BLaER1 treated with 17β-estradiol and CSF1 and Interleukin-3, amounts not matched to agents 10 nM and 100 nM (cell line): ENCODE data around the gene TNIP1.

ENCODE experiments used
- H3K27ac ChIP-seq, 11 experiments: shearing (Covaris generic); formaldehyde crosslinking; 2 replicates each; pipeline ENCODE4 v1.8.1; 2022
- H3K27me3 ChIP-seq, 11 experiments: shearing (Covaris generic); formaldehyde crosslinking; 2 replicates each; pipeline ENCODE4 v1.8.1; 2022
- H3K36me3 ChIP-seq, 11 experiments: shearing (Covaris generic); formaldehyde crosslinking; 2 replicates each; pipeline ENCODE4 v1.8.1; 2022
- H3K4me1 ChIP-seq, 10 experiments: shearing (Covaris generic); formaldehyde crosslinking; 2 replicates each; pipeline ENCODE4 v1.8.1; 2022
- H3K4me2 ChIP-seq, 11 experiments: shearing (Covaris generic); formaldehyde crosslinking; 2 replicates each; pipeline ENCODE4 v1.8.1; 2022
- H3K4me3 ChIP-seq, 10 experiments: shearing (Covaris generic); formaldehyde crosslinking; 2 replicates each; pipeline ENCODE4 v1.8.1; 2022
- H3K9ac ChIP-seq, 11 experiments: shearing (Covaris generic); formaldehyde crosslinking; 2 replicates each; pipeline ENCODE4 v1.8.1; 2022
- H3K9me3 ChIP-seq, 11 experiments: shearing (Covaris generic); formaldehyde crosslinking; replicated peaks in 1 of 11; 2 replicates each; pipeline ENCODE4 v1.8.1; 2022
- H4K20me1 ChIP-seq, 11 experiments: shearing (Covaris generic); formaldehyde crosslinking; 2 replicates each; pipeline ENCODE4 v1.8.1; 2022
- Cebpa-rat ChIP-seq, 11 experiments: shearing (Covaris generic); IDR thresholded peaks; 2 replicates each; pipeline ENCODE4 v1.8.1; 2022

TNIP1 gene

DNA sequence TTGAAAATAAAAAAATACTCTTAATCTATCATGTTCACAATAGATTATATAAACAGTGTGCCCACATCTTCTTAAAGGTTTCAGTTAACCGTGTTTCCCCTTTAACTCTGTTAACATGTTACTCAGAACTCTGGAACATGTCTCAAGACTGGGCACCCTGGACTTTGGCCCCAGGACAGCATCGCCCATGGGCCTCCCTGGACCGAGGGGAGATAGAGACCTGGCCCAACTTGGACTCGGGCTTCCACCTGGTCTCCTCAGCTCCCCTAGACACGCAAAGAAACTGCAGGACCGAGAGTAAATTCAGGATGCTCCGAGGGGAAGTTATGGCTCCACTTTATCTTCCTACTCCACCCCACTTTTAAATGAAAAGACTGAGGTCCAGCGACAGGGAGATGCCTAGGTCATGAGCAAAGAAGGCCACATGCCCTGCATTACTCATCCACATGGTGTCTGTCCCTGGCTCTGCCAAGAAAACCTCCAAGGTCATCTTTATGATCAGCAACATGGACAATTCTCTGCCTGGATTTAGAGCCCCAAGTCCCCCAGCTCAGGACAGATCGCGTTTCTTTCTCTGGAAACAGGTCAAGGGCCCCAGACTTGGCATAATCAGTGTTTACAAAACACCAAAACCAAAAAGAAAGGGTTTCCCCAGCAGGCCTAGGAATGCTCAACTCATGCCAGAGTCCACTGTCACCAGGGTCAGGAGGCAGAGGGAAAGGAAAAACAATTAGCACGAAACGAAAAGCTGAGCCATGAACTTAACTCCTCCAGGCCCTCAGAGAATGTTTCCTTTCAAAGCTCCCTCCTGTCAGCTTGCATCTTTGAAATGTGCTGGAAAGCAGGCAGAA lies 43.0 kb downstream of the TNIP1 start:
- Histone ChIP-seq H3K4me1 (peaks cover 0 to 4% (median 0%) of the 10 kb centered on the region in 10 experiments; a peak in 1 of 20 replicates), H4K20me1 (peaks cover 0 to 97% (median 6%) of the 10 kb centered on the region in 11 experiments; a peak in 9 of 22 replicates), H3K36me3 (peaks cover 98 to 100% (median 99%) of the 10 kb centered on the region in 11 experiments), H3K9ac (no peak overlapping the region), H3K27ac (no peak overlapping the region; a peak in 1 of 22 replicates), H3K9me3 (no peaks in the 10 kb centered on the region), H3K4me2 (no peak overlapping the region), H3K4me3 (no peak overlapping the region), H3K27me3 (no peaks in the 10 kb centered on the region)
- TF ChIP-seq Cebpa-rat (IDR thresholded peaks at IDR 0.05), result no peak

DNA sequence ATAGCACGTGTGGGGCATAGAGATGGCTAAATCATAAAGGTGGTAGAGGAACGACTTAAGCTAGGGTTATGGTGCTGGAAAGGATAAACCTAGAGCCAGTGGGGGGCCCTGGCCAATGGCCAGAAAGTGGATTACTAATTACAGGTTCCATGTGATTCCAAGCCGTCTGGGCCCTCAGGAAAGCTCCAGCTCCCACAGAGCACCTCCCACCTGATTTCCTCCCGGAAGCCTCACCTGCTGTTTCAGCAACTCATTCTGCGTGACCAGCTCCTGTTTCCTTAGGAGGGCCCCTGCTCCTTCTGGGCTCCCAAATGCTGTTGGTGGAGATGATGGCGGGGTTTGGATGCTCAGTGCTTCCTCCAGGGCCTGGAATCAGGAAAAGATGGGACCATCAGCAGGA lies 44.3 kb downstream of the TNIP1 start:
- TF ChIP-seq Cebpa-rat (IDR thresholded peaks at IDR 0.05), result no peak
- H3K36me3 ChIP-seq, result peaks cover 98 to 100% (median 99%) of the 10 kb centered on the region in 11 experiments

DNA sequence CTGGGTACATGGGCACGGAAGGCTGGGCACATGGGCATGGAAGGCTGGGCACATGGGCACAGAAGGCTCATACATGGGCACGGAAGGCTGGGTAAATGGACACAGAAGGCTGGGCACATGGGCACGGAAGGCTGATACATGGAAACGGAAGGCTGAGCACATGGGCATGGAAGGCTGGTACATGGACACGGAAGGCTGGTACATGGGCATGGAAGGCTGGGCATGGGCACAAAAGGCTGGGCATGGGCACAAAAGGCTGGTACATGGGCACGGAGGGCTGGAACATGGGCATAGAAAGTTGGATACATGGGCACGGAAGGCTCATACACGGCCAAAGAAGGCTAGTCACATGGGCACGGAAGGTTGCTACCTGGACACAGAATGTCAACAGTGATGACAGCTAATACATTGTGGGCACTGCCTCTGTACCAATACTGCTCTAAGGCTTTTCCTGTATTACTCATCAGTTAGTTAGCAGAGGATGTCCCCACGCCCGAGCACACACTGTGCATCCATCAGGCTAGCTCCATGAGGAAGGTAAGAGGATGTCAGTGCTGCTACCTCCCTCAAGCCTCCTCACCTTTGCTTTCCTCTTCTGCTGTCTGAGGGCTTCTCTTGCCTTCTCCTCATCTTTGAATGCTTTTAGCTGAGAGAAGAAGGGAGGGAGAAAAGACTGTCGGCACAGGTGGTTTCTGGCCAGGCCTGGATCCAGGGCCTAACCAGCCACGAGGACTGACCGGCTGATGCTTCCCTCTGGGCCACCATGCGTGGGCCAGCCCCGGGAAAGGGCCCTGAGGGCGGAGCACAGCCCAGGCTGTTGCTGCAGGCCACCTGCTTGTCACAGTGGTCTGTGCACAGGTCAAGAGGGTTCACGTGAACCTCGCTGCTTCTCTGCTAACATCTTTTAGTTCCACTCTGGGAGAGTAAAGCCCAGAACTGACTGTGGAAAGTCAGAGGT lies 46.1 kb downstream of the TNIP1 start:
- no peak overlapping the region for H3K27ac ChIP-seq
- peaks cover 98 to 100% (median 99%) of the 10 kb centered on the region in 11 experiments for H3K36me3 ChIP-seq
- H4K20me1 ChIP-seq, result peaks cover 0 to 97% (median 6%) of the 10 kb centered on the region in 11 experiments; a peak in 11 of 22 replicates
- H3K27me3 ChIP-seq, result no peaks in the 10 kb centered on the region
- no peak for TF ChIP-seq Cebpa-rat (IDR thresholded peaks at IDR 0.05)
- no peak overlapping the region for H3K9ac ChIP-seq
- no peaks in the 10 kb centered on the region for H3K9me3 ChIP-seq
- H3K4me3 ChIP-seq, result no peak overlapping the region
- H3K4me2 ChIP-seq, result no peak overlapping the region
- H3K4me1 ChIP-seq, result peaks cover 0 to 4% (median 0%) of the 10 kb centered on the region in 10 experiments; a peak in 1 of 20 replicates

More for the DNA sequence above, 44.3 kb downstream of the TNIP1 start:
- Histone ChIP-seq H3K9ac (no peak overlapping the region), H3K9me3 (no peaks in the 10 kb centered on the region), H3K4me2 (no peak overlapping the region), H3K4me1 (peaks cover 0 to 4% (median 0%) of the 10 kb centered on the region in 10 experiments; a peak in 1 of 20 replicates), H4K20me1 (peaks cover 0 to 97% (median 6%) of the 10 kb centered on the region in 11 experiments; a peak in 9 of 22 replicates), H3K27ac (no peak overlapping the region), H3K4me3 (no peak overlapping the region), H3K27me3 (no peaks in the 10 kb centered on the region)

DNA sequence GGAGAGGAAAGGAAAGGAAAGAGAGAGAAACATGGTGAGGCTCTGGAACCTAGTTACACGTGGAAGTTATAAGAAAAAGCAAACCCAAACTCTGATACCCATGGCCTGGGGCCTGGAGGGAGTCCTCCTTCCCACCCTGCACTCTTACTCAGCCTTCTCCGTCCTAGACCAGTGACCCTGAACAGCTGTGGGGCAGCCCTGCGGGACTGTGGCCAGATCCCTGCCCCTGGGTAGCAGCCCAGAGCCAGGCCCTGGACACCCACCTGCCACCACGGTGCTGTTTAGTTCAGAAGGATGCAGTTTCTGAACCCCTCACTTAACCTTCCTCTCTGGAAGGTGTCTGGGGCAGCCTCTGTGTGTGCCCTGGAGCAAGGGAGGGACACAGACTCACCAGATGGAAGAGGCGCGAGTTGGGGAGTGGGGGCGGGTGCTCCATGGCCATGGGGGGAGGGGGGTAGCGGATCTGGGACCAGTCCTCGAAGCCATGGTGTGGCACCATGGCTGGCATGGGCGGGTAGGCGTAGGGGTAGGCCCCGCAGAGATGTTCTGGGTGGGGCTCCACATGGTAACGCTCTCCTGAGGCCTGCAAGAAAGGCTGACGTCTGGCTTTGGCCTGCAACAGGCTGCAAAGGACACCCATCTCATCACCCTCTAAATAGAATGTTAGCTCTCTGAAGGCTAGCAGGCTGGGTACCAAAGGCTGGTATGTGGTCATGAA lies 47.5 kb downstream of the TNIP1 start:
- H3K27ac ChIP-seq, result no peak overlapping the region
- no peak overlapping the region for H3K9ac ChIP-seq
- peaks cover 0 to 97% (median 0%) of the 10 kb centered on the region in 11 experiments; a peak in 11 of 22 replicates for H4K20me1 ChIP-seq
- H3K27me3 ChIP-seq, result no peaks in the 10 kb centered on the region
- no peak overlapping the region for H3K4me2 ChIP-seq
- H3K4me1 ChIP-seq, result peaks cover 0 to 5% (median 0%) of the 10 kb centered on the region in 10 experiments; a peak in 2 of 20 replicates
- TF ChIP-seq Cebpa-rat (IDR thresholded peaks at IDR 0.05), result no peak
- H3K36me3 ChIP-seq, result peaks cover 98 to 100% (median 99%) of the 10 kb centered on the region in 11 experiments
- H3K4me3 ChIP-seq, result no peak overlapping the region
- H3K9me3 ChIP-seq, result no peaks in the 10 kb centered on the region

DNA sequence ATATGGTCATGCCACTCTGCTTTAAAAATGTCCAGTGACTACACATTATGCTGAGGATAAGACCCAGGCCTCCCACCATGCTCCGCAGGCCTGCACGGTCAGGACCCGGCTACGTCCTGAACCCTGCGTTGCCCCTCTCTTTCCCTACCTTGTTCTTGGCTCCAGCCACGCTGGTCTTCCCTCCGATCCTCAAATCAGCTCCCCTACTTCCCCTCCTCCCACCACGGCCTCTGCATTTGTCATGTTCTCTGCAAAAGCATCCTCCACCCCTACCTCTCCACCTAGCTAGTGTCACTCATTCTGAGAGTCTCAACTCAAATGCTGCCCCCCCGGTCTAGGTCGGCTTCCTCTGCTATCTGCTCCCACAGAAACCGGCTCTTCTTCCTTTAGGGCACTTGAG lies 49.3 kb downstream of the TNIP1 start:
- H3K9me3 ChIP-seq, result no peaks in the 10 kb centered on the region
- H4K20me1 ChIP-seq, result peaks cover 0 to 96% (median 0%) of the 10 kb centered on the region in 11 experiments; a peak in 11 of 22 replicates
- H3K27ac ChIP-seq, result no peak overlapping the region
- H3K36me3 ChIP-seq, result peaks cover 96 to 100% (median 98%) of the 10 kb centered on the region in 11 experiments
- TF ChIP-seq Cebpa-rat (IDR thresholded peaks at IDR 0.05), result no peak
- H3K4me1 ChIP-seq, result peaks cover 0 to 21% (median 0%) of the 10 kb centered on the region in 10 experiments; a peak in 4 of 20 replicates
- no peak overlapping the region for H3K9ac ChIP-seq
- H3K27me3 ChIP-seq, result no peaks in the 10 kb centered on the region
- no peak overlapping the region for H3K4me3 ChIP-seq
- no peak overlapping the region for H3K4me2 ChIP-seq

DNA sequence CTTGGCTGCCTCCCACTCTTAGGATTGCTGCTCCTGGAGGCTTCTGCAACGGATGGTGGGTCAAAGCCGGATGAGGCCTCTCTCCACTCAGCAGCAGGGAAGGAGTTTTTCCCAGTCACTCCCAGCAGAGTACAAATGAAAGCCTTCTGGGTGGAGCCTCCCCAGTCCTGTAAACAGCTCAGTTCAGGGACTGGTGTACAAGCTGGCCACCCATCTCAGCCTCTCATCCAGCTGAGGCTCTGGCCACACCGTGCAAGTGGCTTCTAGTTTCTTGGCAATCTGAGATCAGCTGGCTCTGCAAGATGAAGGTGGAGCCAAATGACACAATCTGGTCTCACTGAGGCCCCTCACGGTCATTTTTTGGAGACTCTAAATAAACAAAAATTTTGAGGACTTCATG lies 50.5 kb downstream of the TNIP1 start:
- Histone ChIP-seq H3K4me1 (peaks cover 0 to 33% (median 0%) of the 10 kb centered on the region in 10 experiments; a peak in 4 of 20 replicates), H3K27me3 (no peaks in the 10 kb centered on the region), H3K36me3 (peaks cover 89 to 99% (median 97%) of the 10 kb centered on the region in 11 experiments), H3K4me2 (no peak overlapping the region), H3K9ac (no peak overlapping the region), H4K20me1 (peaks cover 0 to 95% (median 0%) of the 10 kb centered on the region in 11 experiments; a peak in 11 of 22 replicates), H3K9me3 (no peaks in the 10 kb centered on the region), H3K27ac (no peak overlapping the region), H3K4me3 (no peak overlapping the region)
- TF ChIP-seq Cebpa-rat (IDR thresholded peaks at IDR 0.05), result no peak

DNA sequence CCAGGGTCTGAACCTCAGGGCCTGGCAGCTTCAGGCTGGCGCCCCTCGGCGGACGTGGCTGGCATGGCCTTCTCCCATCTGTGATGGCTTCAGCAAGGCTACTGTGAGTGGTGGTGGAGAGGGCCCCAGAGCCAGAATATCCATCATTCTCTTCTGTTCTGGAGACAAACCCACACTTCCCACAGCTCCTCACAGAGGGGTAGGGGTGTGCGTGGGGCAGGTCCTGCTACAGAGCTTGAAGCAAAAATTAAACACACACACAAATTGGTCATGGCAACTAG lies 50.8 kb downstream of the TNIP1 start:
- Histone ChIP-seq H3K9ac (no peak overlapping the region), H3K4me1 (peaks cover 0 to 36% (median 0%) of the 10 kb centered on the region in 10 experiments; a peak in 6 of 20 replicates), H3K4me2 (no peak overlapping the region), H3K36me3 (peaks cover 85 to 99% (median 93%) of the 10 kb centered on the region in 11 experiments), H4K20me1 (peaks cover 0 to 95% (median 0%) of the 10 kb centered on the region in 11 experiments; a peak in 11 of 22 replicates), H3K9me3 (no peaks in the 10 kb centered on the region), H3K4me3 (no peak overlapping the region), H3K27me3 (no peaks in the 10 kb centered on the region), H3K27ac (no peak overlapping the region)
- no peak for TF ChIP-seq Cebpa-rat (IDR thresholded peaks at IDR 0.05)
